ENCODE data around the gene CYP4F8.
"Not testable (repeated sequence)": the region's sequence is repeated elsewhere in the genome, so short reads cannot be mapped to it uniquely, and the experiment has no call there.

CYP4F8 gene

DNA sequence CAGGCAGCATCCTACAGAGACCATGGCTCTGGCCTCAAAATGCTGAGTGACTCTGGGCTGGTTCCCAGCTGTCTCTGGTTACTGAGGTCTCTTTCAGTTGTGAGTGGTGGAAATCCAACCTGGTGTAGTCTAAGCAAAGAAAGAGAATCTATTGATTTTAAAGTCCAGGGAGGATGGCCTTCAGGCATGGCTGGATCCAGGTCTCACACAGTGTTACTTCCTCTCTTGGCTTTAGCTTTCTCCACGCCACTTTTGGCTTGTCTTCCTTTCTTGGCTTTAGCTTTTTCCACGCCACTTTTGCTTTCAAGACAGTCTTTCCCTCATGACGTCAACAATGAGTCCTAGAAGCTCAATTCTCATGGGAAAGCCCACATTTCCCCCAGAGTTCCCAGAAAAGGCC, 29.8 kb downstream of the CYP4F8 start:
- no peak for DNase-seq

DNA sequence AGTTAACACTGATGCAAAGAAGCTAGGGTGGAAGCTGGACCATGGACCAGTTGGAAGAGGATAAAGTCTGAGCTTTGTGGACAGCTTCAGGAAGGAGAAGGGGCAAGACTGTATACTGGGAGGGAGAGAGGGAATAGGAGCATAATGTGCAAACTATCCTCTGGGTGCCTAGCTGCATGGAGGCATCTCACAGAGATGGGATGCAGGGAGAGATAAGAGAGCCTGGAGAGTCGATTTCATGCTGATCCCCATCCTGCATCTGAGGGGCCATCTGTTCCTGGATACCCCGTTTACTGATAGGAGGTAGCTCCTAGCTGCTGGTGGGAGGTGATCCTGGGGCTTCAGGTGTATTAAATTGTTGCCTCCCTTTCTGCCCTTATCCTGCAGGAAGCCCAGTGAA, 34.5 kb downstream of the CYP4F8 start:
- DNase-seq: no peak

DNA sequence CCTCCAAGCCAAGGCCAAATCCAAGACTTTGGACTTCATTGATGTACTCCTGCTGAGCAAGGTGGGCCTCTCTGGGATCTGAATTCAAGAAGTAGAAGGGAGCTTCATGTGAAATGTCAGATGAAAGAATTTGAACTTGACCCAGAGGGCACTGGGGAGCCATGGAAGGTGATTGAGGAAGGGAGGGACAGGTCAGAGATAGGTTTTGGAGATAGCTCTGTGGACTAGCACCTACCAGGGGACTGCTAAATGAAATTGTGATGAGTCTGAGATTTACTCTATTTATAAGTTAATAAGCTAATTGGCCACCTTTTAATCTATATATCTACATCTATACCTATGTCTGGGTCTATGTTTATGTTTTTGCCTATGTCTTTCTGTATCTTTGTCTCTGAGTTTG, 35.1 kb downstream of the CYP4F8 start:
- DNase-seq: not testable (repeated sequence)

DNA sequence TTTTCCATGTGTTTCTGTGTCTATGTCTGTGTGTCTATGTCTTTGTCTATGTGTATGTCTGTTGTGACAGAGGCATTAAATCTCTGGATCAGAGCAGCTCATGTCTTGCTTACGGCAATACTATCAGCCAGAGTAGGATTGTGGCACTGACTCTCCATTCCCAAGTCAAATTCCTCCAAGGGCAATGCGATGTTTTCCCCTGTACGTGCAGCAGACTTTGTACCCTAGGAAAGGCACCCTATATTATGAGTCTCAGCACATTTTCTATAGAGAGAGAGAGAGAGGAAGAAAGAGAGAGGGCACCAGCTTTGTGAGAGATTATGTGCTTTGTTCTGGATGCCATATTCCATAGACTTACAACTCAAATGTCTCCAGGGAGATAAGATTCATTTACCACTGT, 36.8 kb downstream of the CYP4F8 start:
- DNase-seq: no peak

DNA sequence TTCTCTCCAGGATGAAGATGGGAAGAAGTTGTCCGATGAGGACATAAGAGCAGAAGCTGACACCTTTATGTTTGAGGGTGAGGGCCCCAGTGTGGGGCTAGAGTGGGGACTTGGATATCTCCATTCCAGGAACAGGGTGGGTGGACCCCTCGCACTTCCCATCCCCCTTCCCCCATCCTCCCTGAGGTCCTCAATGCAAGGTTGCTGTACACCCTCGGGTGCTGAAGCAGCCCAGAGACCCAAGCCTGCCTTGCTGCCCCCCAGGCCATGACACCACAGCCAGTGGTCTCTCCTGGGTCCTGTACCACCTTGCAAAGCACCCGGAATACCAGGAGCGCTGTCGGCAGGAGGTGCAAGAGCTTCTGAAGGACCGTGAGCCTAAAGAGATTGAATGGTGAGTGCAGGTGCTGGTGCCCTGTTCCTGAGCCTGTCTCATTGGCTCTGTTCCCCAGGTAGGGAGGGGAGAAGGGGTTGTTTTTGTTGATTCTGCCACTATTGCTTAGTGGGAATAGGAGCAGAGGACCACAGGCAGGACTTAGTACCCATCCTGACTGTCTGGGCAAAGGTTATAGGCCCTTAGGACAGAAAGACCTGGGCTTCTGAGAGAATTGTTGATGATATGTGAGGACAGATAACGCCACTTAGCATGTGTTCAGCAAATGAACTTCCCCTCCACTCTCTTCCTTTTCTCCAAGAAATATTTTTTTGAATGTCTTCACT, 37.7 kb downstream of the CYP4F8 start:
- DNase-seq: no peak

DNA sequence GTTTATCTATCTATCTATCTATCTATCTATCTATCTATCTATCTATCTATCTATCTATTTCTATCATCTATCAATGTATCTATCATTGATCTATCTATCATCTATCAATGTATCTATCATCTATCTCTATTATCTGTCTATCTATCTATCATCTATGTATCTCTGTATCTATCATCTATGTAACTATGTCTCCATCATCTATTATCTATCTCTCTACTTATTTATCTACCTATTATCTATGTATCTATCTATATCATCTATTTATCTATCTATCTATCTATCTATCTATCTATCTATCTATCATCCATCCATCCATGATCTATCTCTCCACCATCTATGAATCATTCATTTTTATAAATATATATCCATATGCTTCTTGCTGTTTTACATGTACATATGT, 41.4 kb downstream of the CYP4F8 start:
- DNase-seq: no peak

DNA sequence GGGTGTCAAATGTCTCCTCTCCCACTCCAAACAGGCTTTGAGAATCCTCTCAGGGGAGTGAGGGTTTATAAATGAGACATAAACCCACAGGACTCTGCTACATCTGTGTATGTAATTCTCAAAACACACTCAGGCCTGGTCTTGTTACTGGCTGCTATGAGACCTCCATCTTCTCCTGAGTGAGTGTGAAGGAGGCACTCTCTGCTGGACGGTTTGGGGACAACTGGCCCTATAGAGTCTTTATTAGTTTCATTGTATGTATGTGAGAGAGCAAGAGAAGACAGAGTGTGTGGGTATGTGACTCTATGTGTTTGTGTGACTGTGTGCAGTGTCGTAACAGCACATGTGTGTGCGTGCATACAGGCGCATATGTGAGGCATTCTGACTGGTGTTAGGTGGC, 48.2 kb downstream of the CYP4F8 start:
- DNase-seq: no peak

DNA sequence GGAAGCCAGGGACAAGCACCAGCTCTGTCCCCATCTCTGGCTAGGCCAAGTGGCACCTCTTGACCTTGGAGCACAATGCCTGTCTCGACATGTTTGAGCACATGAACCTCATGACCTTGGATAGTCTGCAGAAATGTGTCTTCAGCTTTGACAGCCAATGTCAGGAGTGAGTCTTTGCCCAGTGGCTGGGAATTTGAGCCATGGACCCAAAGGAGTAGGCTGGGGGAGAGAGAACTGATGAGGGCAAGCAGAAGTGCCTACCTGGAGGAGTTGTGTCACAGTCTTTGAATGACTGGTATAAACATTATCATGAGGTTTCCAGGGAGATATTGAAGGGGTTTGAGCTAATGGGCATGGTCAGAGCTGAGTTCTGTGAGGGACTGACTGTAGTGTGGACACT, 51.2 kb downstream of the CYP4F8 start:
- DNase-seq: no peak

DNA sequence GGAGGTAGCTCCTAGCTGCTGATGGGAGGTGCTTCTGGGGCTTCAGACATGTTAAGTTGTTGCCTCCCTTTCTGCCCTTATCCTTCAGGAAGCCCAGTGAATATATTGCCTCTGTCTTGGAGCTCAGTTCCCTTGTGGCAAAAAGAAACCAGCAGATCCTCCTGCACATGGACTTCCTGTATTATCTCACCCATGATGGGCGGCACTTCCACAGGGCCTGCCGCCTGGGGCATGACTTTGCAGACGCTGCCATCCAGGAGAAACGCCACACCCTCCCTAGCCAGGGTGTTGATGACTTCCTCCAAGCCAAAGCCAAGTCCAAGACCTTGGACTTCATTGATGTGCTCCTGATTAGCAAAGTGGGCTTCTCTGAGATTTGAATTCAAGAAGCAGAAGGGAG, 51.9 kb downstream of the CYP4F8 start:
- no peak for DNase-seq

DNA sequence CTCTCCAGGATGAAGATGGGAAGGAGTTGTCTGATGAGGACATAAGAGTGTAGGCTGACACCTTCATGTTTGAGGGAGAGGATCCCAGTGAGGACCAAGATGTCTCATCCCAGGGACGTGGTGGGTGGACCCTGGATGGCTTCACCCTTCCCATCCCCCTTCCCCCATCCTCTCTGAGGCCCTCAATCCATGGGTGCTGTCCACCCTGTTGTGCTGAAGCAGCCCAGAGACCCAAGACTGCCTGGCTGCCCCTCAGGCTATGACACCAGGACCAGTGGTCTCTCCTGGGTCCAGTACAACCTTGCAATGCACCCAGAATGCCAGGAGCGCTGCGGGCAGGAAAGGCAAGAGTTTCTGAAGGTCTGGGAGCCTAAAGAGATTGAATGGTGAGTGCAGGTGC, 54.4 kb downstream of the CYP4F8 start:
- no peak for DNase-seq

DNA sequence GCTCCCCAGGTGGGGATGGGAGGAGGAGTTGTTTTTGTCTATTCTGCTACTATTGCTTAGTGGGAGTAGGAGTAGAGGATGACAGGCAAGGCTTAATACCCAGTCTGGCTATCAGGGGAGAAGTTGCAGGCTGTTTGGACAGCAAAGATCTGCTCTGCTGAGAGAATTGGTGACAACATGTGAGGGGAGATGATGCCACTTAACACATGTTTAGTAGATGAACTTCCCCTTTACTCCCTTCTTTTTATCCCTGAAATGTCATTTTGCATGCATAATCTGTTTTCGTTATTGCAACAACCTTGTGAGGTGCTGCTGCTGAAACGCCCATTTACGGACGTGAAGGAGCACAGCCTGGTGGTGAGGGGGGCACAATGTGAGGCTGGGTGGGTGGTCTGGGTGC, 54.9 kb downstream of the CYP4F8 start:
- DNase-seq: no peak

DNA sequence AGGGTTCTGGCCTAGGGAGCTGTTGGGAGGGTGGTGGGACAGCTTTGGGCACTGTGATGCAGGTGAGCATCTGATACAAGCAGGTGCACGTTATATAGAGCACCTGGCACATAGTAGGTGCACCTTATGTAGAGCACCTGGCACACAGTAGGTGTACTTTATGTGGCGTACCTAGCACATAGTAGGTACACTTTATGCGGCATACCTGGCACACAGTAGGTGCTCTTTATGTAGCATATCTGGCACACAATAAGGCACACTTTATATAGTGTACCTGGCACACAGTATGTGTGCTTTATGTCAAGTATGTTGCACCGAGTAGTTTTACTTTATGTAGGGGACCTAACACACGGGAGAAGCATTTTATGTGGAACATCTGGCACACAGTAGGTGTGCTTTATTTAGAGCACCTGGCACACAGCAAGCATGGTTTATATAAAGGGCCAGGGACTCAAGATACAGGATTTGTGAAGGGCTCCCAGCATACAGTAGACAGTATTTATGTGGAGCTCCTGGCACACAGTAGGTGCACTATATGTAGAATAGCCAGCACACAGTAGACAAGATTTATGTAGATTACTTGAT, 56.3 kb downstream of the CYP4F8 start:
- no peak for DNase-seq

DNA sequence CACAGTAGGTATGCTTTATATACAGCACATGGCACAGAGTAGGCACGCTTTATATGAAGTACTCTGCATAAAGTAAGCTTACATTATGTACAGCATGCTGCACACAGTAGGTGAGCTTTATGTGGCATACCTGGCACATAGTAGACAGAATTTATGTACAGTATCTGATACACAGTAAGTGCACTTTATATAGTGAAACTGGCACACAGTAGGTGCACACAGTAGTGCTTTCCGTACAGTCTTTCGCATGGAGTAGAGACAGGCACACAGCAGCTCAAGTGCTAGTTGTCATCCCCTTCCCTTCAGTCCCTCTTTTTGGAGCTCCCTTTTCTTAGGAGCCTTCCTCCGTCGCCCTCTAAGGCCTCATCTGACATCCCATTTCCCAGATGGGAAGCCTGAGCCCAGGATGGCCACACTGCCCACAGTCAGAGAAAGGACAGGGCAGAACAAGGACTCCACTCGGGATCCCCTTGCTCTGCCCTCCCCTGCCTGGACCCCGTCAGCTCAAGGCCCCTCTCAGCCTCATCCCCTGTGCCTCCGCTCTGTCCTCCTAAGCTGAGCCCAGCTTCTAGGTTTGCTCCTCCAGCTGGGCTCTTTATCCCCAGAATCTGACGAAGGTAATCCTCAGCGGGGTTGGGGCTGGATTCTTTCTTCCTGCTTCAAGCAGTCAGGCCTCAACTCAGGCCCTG, 57.0 kb downstream of the CYP4F8 start:
- no peak for DNase-seq

DNA sequence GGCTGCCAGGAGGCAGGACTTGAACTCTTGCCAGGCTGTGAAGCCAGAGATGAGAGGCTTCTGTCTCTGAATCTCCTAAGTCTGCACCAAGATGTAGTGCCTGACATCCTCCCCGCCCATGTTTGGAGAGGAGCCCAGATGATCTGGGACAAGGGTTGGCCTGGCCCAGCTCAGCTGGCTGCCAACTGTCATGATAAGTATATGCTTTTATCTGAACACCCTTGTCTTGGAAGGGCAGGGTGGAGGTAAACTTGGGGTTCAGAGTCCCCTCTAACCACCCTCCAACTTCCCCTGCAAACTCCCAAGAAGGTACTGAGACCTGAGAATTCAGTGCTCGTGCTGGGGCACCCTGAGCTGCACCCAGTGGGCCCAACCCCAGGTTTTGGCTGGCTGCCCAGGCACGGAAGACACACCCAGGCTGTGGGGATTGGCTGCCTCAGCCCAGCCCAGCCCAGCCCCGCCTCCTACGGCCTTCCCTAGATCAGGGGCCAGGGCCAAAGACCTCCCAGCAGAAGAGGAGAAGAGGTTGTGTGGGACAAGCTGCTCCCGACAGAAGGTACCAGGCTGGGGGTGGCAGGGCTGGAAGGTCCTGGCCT, 57.7 kb downstream of the CYP4F8 start, which contains the start of gene CYP4F12:
CYP4F12 (plus strand) TSS at position 508 of the 596 bp plus-strand sequence. CDS start 443 bp downstream, outside the sequence.
- DNase-seq: no peak

DNA sequence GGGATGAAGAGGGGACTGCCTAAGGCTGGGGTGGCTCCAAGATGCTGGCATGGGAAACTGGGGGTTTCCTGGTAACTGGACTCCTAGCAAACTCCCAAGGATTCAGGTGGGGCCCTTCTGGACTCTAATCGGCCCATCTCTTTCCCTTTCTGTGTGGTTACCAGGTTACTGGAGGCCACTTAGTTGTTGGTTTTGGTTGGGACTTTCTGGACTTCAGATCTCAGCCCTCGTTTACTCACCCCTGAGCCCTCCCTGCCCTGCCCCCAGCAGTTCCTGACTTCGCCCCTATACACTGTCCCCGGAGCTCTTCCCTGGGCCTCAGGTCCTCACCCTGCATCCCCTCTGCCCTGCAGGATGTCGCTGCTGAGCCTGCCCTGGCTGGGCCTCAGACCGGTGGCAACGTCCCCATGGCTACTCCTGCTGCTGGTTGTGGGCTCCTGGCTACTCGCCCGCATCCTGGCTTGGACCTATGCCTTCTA, 58.2 kb downstream of the CYP4F8 start:
- DNase-seq: no peak

DNA sequence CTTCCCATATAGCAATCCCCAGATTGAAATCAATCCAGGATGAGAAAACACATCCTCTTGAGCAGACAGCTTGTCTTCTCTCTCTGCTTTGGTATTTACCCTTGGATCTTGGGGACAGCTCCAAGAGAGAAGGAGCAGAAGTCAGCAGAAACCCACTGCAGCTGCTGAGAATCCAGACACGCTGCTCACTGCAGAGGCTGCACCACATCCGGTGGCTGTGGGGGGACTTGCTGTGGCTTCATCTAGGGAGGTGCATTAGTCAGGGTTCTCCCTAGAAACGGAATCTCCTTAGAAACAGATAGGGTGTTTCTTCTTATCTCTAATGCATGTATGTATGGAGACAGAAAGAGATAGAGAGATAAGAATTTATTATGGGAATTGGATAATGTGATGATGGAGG, 60.5 kb downstream of the CYP4F8 start:
- DNase-seq: no peak

DNA sequence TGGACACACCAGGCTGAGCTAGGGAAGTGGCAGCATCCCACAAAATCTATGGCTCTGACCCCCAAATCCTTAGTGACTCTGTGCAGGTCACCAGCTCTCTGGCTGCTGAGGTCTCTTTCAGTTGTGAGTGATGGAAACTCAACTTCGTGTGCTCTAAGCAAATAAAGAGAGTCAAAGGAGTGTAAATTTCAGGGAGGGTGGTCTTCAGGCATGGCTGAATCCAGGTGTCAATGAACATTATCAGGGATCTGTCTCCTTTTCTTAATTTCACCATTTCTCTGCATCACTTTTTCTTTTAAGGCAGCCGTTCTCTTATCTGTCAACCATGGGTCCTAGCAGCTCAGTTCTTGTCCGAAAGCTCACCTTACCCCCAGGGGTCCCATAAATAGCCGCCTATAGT, 64.1 kb downstream of the CYP4F8 start:
- no peak for DNase-seq

DNA sequence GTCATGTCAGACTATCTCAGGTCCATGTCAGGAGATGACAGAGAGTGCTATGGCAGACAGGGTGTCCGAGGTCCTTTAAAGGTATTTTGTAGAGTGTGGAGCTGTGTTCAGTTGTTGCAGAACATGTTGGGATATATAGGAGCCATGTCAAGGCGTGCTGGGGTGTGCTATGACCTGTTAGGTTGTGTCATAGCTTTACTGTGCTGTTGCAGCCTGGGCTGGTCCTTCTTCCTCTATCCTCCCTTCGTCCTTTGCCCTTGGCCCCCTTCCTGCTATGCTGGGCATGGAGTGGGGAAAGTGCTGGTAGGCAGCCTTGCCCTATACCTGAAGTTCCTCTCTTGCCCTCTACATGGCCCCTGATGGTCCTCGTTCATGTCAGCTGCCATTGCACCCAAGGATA, 64.8 kb downstream of the CYP4F8 start:
- DNase-seq: not testable (repeated sequence)

Data from GDM1 (cell line).